Measurements from ENCODE around the gene DTWD1. TPM values are rescaled to one million over a fixed set of nuclear protein-coding genes. Genes with fewer than 3 reads are reported as not detected.
"Not testable (repeated sequence)": the region's sequence is repeated elsewhere in the genome, so short reads cannot be mapped to it uniquely, and the experiment has no call there.

DTWD1 gene
- 10 to 100 TPM; 31.6 to 46.8 (median 38.2) TPM for polyA plus RNA-seq (ENCODE audit: insufficient read length in 4 of 4)

DNA sequence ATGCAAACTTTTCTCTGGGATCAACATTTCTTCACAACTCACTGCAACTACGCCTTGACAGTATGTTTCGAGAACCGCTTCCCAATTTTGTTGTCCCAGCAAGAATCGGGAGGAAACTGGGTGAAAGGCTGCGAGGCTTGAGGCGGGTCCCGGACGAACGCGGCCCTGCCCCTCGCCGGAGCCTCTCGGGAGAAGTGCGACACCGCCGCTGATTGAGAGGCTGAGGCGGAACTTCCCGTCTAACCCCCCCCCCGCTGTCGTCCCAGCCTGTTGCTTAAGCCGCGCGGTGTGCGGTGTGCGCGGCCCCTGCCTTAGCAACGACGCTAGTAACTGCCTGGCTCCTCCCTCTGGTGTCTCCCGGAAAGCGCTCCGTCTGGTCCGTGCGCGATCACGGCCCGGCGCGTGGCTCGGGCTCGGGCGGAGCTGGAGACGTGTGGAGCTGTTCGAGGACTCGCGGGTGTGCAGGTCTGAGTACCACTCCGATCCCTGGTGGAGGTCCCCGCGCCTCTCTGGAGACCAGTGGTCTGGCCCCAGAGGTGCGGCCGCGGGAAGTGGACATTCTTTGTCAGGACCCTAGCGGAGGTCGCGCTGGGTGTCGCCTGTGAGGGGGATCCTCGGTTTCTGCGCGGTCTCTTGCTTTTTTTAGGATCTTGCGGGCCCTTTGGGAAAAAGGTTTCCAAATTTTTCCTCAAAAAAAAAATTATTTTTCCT is at the start of gene DTWD1, which contains the start of gene FAM227B:
DTWD1 (plus strand) TSS at position 391 of the 711 bp plus-strand sequence. CDS start 4,120 bp downstream, outside the sequence.
FAM227B (minus strand) TSS at position 161 of the 711 bp plus-strand sequence. CDS start 5,647 bp downstream, outside the sequence.
- DNase-seq (ENCODE audit: low read depth in 4 of 4, low spot score in 2 of 4) = peak; percentile 87 to 96 (median 94)

- DNase-seq (ENCODE audit: low read depth in 4 of 4, low spot score in 2 of 4) = no peak
Observed at GRCh38 chr15:49573421-49573820, 47.4 kb upstream of the DTWD1 start.

DNA sequence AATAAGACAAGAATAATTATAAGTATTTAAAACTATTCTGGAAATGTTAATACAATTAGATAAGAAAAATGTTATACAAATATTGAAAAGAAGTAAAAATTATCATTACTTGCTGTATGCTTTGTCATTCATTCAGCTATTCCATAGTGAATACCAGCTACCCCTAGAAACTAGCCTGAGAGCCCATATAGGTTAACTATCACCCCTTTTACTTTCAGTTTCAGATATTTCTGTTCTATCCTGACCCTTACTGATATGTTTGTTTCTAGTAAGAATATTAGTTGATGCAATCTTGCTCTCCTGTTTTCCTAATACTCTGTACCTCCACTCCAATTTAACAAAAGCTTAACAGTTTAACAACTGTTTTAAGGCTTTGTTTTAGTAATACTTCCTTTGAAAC is 31.8 kb upstream of the DTWD1 start:
- DNase-seq (ENCODE audit: low read depth in 4 of 4, low spot score in 2 of 4) = no peak

DNA sequence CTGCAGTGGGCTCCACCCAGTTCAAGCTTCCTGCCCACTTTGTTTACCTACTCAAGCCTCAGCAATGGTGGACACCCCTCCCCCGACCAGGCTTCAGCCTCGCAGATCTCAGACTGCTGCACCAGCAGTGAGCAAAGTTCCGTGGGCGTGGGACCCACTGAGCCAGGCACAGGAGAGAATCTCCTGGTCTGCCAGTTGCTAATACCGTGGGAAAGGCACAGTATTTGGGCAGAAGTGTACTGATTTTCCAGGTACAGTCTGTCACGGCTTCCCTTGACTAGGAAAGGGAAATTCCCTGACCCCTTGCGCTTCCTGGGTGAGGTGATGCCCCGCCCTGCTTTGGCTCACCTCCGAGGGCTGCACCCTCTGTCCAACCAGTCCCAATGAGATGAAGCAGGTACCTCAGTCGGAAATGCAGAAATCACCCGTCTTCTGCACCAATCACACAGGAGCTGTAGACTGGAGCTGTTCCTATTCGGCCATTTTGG is 28.0 kb upstream of the DTWD1 start:
- not testable (repeated sequence) for DNase-seq (ENCODE audit: low read depth in 4 of 4, low spot score in 2 of 4)

DNA sequence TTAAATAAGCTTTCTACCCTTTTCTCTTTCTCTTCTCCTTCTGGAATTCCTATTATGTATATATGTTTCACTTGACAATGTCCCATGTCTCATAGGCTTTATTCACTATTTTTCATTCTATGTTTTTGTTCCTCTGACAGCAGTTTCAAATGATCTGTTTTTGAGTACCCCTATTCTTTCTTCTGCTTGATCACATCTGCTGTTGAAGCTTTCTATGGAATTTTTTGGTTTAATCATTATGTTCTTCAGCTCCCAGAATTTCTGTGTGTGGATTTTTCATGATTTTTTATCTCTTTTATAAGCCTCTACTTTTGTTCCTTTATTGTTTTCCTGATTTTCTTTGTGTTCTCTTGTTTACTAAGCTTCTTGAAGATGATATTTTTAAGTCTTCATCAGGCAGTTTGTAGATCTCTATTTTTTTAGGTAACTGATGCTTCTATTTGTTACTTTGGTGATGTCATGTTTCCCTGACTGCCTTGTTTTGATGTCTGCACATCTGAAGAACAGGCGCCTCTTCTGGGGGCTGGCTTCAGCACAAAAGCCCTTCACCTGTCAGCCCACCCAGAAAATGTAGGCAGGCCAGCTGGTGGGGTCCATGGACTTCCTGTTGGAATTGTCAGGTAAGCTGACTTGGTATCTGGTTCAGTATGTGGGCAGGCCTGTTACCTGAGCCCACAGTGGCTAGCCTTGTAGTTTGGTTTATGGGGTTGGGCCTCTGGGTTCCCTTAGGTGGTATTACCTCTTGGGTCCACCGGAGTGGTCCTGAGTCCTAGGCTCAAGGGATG is 16.0 kb upstream of the DTWD1 start:
- no peak for DNase-seq (ENCODE audit: low read depth in 4 of 4, low spot score in 2 of 4)

- DNase-seq (ENCODE audit: low read depth in 4 of 4, low spot score in 2 of 4) = no peak
Observed at GRCh38 chr15:49605588-49605987, 15.3 kb upstream of the DTWD1 start.

- DNase-seq (ENCODE audit: low read depth in 4 of 4, low spot score in 2 of 4) = no peak
Observed at GRCh38 chr15:49606594-49606993, 14.3 kb upstream of the DTWD1 start.

- DNase-seq (ENCODE audit: low read depth in 4 of 4, low spot score in 2 of 4) = no peak
Observed at GRCh38 chr15:49610157-49610918, 10.5 kb upstream of the DTWD1 start.

DNA sequence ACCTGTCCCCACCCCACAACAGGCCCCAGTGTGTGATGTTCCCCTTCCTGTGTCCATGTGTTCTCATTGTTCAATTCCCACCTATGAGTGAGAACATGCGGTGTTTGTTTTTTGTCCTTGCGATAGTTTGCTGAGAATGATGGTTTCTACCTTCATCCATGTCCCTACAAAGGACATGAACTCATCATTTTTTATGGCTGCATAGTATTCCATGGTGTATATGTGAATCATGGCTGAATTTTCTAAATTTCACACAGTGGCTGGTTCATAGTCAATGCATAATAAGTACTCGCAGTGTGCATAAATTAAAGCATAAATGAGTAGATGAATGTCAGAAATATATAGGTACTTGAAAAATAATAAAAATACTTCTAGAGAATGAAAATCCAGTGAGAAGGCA is 8.6 kb upstream of the DTWD1 start:
- not testable (repeated sequence) for DNase-seq (ENCODE audit: low read depth in 4 of 4, low spot score in 2 of 4)

DNA sequence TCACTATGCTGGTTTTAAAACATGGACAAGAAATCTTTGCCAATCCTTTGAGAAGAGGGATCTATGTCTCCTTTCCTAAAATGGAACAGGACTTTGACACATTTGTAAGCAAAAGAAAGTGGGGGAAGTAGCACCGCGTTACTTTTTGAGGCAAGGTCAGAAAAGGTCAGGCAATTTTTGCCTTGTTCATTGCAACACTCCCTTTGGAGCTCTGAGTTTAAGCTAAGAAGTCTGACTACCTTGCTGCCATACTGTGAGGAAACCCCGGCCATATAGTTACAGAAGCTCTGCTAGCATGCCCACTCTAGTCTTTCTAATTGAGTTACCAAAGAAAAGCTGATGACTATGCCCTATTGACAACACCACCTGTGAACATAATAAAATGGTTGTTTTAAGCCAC is 1.6 kb upstream of the DTWD1 start:
- no peak for DNase-seq (ENCODE audit: low read depth in 4 of 4, low spot score in 2 of 4)

DNA sequence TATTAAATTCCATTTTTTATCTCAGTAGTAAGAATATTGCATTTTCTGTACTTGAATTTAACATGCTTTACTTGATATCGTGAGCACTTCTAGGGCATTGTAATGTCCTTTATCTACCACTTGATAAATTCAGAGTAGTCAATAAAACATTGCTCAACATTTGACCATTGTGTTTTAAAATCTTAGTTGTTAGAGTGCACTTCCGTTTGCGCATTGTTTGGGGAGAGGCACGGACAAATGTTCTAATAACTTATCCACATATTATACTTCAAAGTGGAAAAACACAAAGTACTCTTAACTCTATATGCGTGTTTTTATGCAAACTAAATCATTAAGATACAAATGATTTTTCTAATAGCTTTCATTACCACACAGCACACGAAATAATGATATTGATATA is 649 bp upstream of the DTWD1 start:
- peak in 3 of 4 donors; percentile 11 to 77 (median 35) for DNase-seq (ENCODE audit: low read depth in 4 of 4, low spot score in 2 of 4)

DNA sequence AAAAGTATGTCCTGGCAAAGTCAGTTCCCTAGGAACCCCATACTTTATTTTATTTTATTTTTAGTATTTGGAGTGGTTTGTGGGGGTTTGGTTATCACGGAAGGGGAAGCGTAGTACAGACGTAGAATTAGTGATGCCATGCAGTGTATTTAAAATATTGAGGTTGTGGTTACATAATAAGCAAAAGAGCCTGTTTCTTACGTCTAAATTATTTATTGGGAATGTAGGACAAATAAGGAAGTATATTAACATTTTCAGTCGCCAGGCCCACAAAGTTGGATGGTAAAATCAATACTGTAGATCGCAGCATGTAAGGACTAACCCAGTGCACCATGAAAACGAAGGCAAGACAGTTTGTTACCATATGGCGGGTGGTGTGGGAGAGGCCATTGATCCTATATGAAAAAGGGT is 558 bp downstream of the DTWD1 start:
- DNase-seq (ENCODE audit: low read depth in 4 of 4, low spot score in 2 of 4) = peak in 2 of 4 donors; percentile 34 to 53

- DNase-seq (ENCODE audit: low read depth in 4 of 4, low spot score in 2 of 4) = no peak
Observed at GRCh38 chr15:49621887-49622286, 1.0 kb downstream of the DTWD1 start.

- no peak for DNase-seq (ENCODE audit: low read depth in 4 of 4, low spot score in 2 of 4)
Observed at GRCh38 chr15:49622561-49622960, 1.7 kb downstream of the DTWD1 start.

DNA sequence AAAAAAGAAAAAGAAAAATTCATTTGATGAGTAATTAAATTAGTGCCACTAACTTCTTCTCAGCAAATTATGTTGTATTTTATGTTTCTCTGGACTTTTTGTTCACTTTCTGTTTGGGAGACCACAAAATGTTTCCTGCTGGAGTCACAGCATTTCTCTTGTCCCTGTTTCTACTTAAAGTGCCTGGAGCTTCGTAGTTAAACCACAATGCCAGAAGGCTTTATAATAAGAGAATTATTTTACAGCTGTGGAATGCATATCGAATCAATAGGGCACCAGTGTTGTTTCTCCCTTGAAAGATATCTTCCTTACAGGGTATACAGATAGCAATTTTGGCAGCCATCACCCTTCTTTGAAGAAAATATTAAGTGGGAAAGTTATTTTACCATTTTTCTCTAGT is 3.2 kb downstream of the DTWD1 start:
- DNase-seq (ENCODE audit: low read depth in 4 of 4, low spot score in 2 of 4) = no peak

DNA sequence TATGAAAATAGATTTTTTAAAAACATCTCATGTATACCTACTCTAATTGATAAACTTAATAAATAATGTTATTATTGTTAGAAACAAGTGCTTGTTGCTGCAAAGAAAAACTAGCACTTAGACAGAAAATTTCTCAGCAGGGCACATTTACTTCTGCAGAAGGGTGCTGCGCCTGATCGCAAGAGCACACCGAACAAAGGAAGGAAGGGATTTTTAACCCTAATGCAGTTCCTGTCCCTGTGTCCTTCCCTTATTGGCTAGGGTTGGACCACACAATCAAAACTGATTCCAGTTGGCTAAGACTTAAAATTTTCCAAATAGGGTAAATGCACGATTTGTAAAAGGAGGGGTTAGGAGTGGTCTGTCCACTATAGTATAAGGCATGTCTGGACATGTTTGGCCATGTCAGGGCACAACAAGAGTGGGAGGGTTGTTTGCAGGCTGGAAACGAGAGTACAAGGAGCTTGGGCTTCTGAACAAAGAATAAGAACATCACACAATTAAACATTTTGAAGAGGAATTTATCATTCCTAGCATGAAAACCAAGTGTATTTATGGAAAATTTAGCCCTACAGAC is 4.7 kb downstream of the DTWD1 start:
- DNase-seq (ENCODE audit: low read depth in 4 of 4, low spot score in 2 of 4) = no peak

GRCh38 chr15:49627407-49627877 is 6.6 kb downstream of the DTWD1 start:
- no peak for DNase-seq (ENCODE audit: low read depth in 4 of 4, low spot score in 2 of 4)

DNA sequence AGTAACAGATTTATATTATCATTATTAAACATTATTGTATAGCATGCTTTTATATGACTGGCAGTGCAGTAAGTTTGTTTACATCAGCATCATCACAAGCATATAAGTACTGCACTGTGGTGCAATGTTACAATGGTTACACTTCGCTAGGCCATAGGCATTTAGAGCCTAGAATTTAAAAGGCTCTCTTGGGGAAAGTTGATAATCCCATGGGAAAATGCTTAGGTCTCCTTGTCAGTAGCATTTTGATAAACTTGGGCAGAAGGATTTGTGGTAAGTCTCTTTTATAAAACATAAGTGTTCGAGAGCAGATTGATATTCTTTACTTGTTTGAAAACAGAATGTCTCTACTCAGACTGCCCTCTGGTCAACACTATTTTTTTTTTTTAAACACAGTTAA is 7.5 kb downstream of the DTWD1 start:
- DNase-seq (ENCODE audit: low read depth in 4 of 4, low spot score in 2 of 4) = no peak

- no peak for DNase-seq (ENCODE audit: low read depth in 4 of 4, low spot score in 2 of 4)
Observed at GRCh38 chr15:49637857-49638256, 17.0 kb downstream of the DTWD1 start.

GRCh38 chr15:49644364-49644794 is 23.5 kb downstream of the DTWD1 start:
- no peak for DNase-seq (ENCODE audit: low read depth in 4 of 4, low spot score in 2 of 4)

Data from left renal cortex interstitium (tissue), 4 donors.